GM18499 (cell line): ENCODE data around the gene NEK7.

Experiments
- ATAC-seq: cut with Tn5 transposase; IDR thresholded peaks from one replicate; pipeline ENCODE4 v1.9.1; 2021; ENCODE audit warnings: moderate number of reproducible peaks; ENCODE audit not compliant: insufficient read depth, unreplicated experiment

The NEK7 gene

GRCh38 chr1:198328458-198329032 lies 171.7 kb downstream of the NEK7 start:
- no peak for ATAC-seq

GRCh38 chr1:198330982-198331615 lies 174.3 kb downstream of the NEK7 start:
- ATAC-seq, result no peak

- no peak for ATAC-seq
Measured at GRCh38 chr1:198333744-198334143, 176.9 kb downstream of the NEK7 start.

- no peak for ATAC-seq
Measured at GRCh38 chr1:198335663-198336062, 178.9 kb downstream of the NEK7 start.

- ATAC-seq, result no peak
Measured at GRCh38 chr1:198337886-198338285, 181.1 kb downstream of the NEK7 start.

GRCh38 chr1:198340139-198340538 lies 183.3 kb downstream of the NEK7 start:
- no peak for ATAC-seq

DNA sequence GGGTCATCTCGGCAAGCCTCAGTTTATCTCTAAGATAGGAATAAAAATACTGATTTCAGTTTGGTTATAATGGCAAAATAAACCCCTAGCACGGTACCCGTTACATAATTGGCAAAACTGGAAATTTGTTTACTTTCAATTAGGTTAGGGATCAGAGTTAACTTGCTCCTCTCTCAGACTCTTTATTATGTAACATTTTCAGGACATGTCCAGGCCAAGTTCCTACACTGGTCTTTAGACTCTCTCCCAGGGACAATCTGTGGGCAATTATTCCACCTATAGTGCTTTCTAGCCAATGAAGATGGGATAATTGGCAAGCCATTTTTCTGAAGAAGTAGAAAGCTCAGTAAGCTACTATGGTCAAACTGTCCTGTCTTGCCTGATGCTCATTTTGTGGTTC lies 189.4 kb downstream of the NEK7 start:
- no peak for ATAC-seq

DNA sequence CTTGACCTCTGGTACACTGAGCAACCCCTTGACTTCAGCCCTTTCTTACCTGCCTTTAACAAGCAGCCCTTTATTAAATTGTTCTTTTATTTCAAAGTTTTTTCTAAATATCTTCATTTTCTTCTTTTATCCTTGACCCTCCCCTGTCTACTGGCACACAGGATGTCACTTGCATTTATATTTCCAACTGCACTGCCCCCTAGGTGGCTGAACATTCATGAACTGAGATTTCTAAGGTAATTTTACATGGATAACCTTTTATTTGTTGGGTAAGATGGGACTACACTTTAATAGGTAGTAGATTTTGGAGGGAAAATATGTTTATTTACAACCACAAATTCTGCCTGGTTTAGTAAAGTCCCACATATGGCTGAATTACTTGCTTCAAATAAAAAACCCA lies 193.7 kb downstream of the NEK7 start:
- ATAC-seq, result no peak

DNA sequence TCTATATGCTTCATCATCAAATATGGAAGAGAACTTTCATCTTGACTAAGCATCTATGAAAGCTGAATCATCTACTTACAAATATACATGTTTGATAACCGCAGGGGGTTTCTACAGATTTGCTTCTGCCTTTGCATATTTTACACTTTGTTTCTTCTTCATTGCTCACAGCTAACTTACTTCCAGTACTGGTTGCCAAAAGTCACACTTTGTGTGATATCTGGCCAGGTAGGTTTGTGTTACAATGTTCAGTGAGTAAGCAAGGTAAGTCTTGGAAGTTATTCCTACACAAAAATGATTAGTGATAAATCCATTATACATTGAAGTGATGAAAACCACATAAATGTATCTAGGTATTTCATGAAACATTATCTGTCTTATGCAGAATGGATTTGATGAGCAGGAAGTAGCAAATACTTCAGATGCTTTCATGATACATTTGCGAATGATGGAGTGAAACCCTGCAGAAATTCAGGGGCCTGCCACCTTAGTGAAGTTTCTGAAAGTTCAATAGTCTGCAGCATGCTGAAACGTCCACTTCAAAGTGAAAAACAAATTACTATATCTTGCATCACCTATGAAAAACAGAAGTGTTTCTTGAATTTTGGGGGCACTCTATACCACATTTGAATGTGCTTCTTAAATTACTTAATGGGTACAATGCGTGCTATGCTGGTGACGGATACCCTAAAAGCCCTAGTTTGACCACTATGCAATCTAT lies 196.3 kb downstream of the NEK7 start:
- ATAC-seq, result peak; percentile 91

DNA sequence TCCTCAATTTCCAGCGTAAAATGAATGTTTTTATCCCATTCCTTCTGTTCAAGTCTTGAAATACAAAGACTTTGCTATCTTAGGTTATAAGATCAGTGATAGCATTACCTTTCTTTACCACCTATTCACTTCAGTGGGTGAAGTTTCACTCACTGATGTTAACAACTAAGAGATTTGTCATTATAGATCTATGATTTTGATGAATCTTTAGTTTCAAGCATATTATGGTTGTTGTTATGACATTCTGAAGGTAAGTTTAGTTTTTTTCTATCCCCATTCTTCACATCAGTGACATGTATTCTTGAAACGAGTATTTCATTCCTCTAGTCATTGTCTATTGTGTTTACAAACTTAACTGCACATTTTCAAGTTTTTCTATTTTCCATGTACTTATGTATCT lies 201.1 kb downstream of the NEK7 start:
- no peak for ATAC-seq

GRCh38 chr1:198359024-198359653 lies 202.3 kb downstream of the NEK7 start:
- no peak for ATAC-seq

DNA sequence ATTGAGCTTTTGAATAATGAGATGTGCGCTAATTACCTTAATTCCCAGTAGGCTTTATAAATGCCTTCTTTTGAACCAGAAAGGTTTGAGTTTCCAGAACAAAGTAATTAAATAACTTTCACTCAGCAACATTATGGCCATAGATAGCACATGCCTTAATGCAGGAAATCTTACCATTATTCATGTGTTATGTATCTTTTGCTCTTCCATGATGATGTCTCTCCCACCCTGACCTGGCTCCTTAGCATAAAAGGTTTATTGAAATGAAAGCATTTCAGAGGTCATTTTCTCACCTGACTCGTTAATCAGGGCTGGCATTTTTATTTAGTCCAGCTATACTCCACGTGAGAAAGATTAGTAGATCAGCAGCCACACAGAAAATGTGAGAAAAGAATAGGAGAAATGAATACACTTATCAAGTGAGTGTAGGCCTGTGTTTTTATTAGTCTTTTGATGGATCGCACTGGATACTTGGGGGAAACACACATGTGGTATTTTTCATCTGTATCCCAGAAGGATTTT lies 203.5 kb downstream of the NEK7 start:
- no peak for ATAC-seq

DNA sequence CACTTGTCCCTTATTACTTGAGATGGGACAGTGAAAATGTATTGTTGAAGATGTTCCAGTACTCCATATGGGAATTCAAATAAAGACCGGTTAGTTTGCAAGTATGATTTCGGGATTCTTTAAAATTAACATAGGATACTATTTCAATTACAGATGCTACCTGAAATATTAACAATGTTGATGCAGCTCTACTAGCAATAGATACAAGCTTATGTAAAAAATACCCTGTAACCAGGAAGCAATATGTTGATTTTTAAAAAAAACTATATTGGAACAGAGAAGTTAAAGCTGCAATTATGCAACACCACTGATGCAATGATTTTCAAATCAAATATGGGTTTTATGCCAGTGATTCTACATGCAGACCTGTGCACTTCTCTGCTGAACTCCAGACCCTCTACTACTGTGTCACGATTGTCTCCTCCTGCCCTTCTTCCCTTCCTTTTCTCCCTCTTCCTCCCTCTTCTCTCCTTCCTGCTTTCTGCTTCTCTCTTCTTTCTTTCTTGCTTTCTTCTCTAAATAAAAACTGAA lies 204.5 kb downstream of the NEK7 start:
- no peak for ATAC-seq

GRCh38 chr1:198363625-198364151 lies 206.9 kb downstream of the NEK7 start:
- peak; percentile 72 for ATAC-seq

DNA sequence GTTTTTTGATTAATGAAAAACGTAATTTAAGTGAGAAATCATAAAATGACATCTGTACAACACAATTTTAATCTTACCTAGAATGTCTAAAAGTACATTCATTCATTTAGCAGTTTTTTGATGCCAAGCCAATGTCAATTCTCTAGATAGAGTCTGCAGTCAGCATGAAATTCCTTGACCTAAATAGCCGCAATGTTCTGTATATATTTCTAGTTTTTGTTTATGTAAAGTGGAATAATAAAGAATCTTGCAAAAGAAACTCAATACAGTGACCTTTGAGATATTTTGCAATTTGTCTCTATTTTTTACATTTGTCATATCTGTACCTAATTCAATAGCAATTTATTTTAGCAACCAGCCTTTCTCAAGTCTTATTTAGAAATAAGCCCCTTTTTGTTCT lies 207.7 kb downstream of the NEK7 start:
- no peak for ATAC-seq

GRCh38 chr1:198367296-198367695 lies 210.5 kb downstream of the NEK7 start:
- no peak for ATAC-seq

GRCh38 chr1:198370996-198371395 lies 214.2 kb downstream of the NEK7 start:
- no peak for ATAC-seq
